Neural cell (in vitro differentiated cells): ENCODE data around the gene LCT. TPM values are rescaled to one million over a fixed set of nuclear protein-coding genes. Genes with fewer than 3 reads are reported as not detected.

Experiments
- H2AFZ ChIP-seq: fragments of 200-600, 300-800 bp; sonication (generic), shearing (Covaris generic); 2 replicates; pipeline ENCODE4 v1.6.0; 2014; ENCODE audit warnings: low read depth, mild to moderate bottlenecking, antibody characterized with exemption, low read length, moderate library complexity
- H3F3A ChIP-seq: fragments of 200-600 bp; shearing (Covaris generic); 2 replicates; pipeline ENCODE4 v1.6.1; 2016; ENCODE audit warnings: mild to moderate bottlenecking, moderate library complexity, mixed read lengths, antibody characterized with exemption, low read length; ENCODE audit not compliant: insufficient read depth, poor library complexity, severe bottlenecking
- H3K27ac ChIP-seq: fragments of 200-600, 300-800 bp; sonication (generic), shearing (Covaris generic); 2 replicates; pipeline ENCODE4 v1.5.1; 2014; ENCODE audit warnings: mild to moderate bottlenecking, low read length, moderate library complexity
- H3K27me3 ChIP-seq: fragments of 300-800, 200-600 bp; sonication (generic), shearing (Covaris generic); 2 replicates; pipeline ENCODE4 v1.6.0; 2014; ENCODE audit warnings: mild to moderate bottlenecking, low read depth, low read length, moderate library complexity; ENCODE audit not compliant: insufficient read depth
- H3K36me3 ChIP-seq: fragments of 300-800, 200-600 bp; sonication (generic), shearing (Covaris generic); 2 replicates; pipeline ENCODE4 v1.5.1; 2014; ENCODE audit warnings: mild to moderate bottlenecking, antibody characterized with exemption, low read length, moderate library complexity; ENCODE audit not compliant: insufficient read depth
- H3K4me2 ChIP-seq: fragments of 300-800, 200-600 bp; sonication (generic), shearing (Covaris generic); 2 replicates; pipeline ENCODE4 v1.6.0; 2014; ENCODE audit warnings: mild to moderate bottlenecking, low read length
- H3K4me3 ChIP-seq: fragments of 300-800, 200-600 bp; sonication (generic), shearing (Covaris generic); 2 replicates; pipeline ENCODE4 v1.5.1; 2014; ENCODE audit warnings: mild to moderate bottlenecking, low read length, moderate library complexity
- H3K79me2 ChIP-seq: fragments of 200-600 bp; shearing (Covaris generic); replicated peaks from 2 replicates; pipeline ENCODE4 v1.6.0; 2014; ENCODE audit warnings: mild to moderate bottlenecking, low read length, moderate library complexity; ENCODE audit not compliant: insufficient read depth
- H3K9ac ChIP-seq: fragments of 300-800, 200-600 bp; sonication (generic), shearing (Covaris generic); 2 replicates; pipeline ENCODE4 v1.6.1; 2016; ENCODE audit warnings: mild to moderate bottlenecking, low read length, mixed read lengths
- H3K9me2 ChIP-seq: fragments of 200-600 bp; shearing (Covaris generic); 2 replicates; pipeline ENCODE4 v1.6.1; 2016; ENCODE audit warnings: mild to moderate bottlenecking, low read length, mixed read lengths; ENCODE audit not compliant: insufficient read depth
- H3K9me3 ChIP-seq: fragments of 200-600, 300-800 bp; sonication (generic), shearing (Covaris generic); 2 replicates; pipeline ENCODE4 v1.6.1; 2016; ENCODE audit warnings: mild to moderate bottlenecking, mixed run types, low read length, moderate library complexity, mixed read lengths
- H4K20me1 ChIP-seq: fragments of 200-600 bp; shearing (Covaris generic); 2 replicates; pipeline ENCODE4 v1.6.1; 2016; ENCODE audit warnings: mild to moderate bottlenecking, mixed run types; ENCODE audit not compliant: insufficient read depth
- CTCF ChIP-seq: fragments of 450-650 bp; IDR thresholded peaks from 2 replicates; pipeline ENCODE4 v1.5.1; 2014; ENCODE audit warnings: antibody characterized with exemption, mild to moderate bottlenecking, moderate library complexity; ENCODE audit not compliant: poor library complexity, severe bottlenecking
- EP300 ChIP-seq: fragments of 450-650 bp; conservative IDR thresholded peaks from 2 replicates; pipeline ENCODE4 v1.6.1; 2014; ENCODE audit warnings: antibody characterized with exemption, mild to moderate bottlenecking, moderate library complexity; ENCODE audit not compliant: poor library complexity, severe bottlenecking
- EZH2 ChIP-seq: fragments of 200-600, 300-800 bp; shearing (Covaris generic), sonication (generic); IDR thresholded peaks from 2 replicates; pipeline ENCODE4 v1.6.1; 2014; ENCODE audit warnings: antibody characterized with exemption, low read length, borderline replicate concordance, mild to moderate bottlenecking; ENCODE audit not compliant: insufficient read depth, poor library complexity, severe bottlenecking
- MXI1 ChIP-seq: fragments of 450-650 bp; conservative IDR thresholded peaks from 2 replicates; pipeline ENCODE4 v1.6.1; 2014; ENCODE audit warnings: antibody characterized with exemption, mild to moderate bottlenecking; ENCODE audit not compliant: poor library complexity, severe bottlenecking
- POLR2AphosphoS5 ChIP-seq: IDR thresholded peaks from 2 replicates; pipeline ENCODE4 v1.6.1; 2012
- RAD21 ChIP-seq: fragments of 450-650 bp; conservative IDR thresholded peaks from 2 replicates; pipeline ENCODE4 v1.6.1; 2014; ENCODE audit warnings: antibody characterized with exemption, mild to moderate bottlenecking, moderate library complexity
- REST ChIP-seq: IDR thresholded peaks from 2 replicates; pipeline ENCODE4 v1.6.1; 2012; ENCODE audit warnings: borderline replicate concordance
- SMC3 ChIP-seq: fragments of 450-650 bp; conservative IDR thresholded peaks from 2 replicates; pipeline ENCODE4 v1.6.1; 2014; ENCODE audit warnings: antibody characterized with exemption, mild to moderate bottlenecking, moderate library complexity; ENCODE audit not compliant: poor library complexity
- TAF1 ChIP-seq: IDR thresholded peaks from 2 replicates; pipeline ENCODE4 v1.6.1; 2012; ENCODE audit warnings: low read depth
- polyA plus RNA-seq: library from polyadenylated mRNA; depleted of rRNA; stranded (reverse); fragments of >200 nt; gene quantifications from 2 replicates; pipeline ENCODE4 v1.2.3, GENCODE V29; 2014

LCT gene
- polyA plus RNA-seq, 1 donor from 2014 or later, result not detected

- Histone ChIP-seq H3K4me3 (no peak overlapping the region), H3K27ac (no peak overlapping the region), H3K9me3 (no peaks in the 10 kb centered on the region), H3K9ac (no peak overlapping the region), H4K20me1 (no peaks in the 10 kb centered on the region), H3K36me3 (no peaks in the 10 kb centered on the region), H3K79me2 (no peaks in the 10 kb centered on the region), H3K9me2 (no peaks in the 10 kb centered on the region), H3F3A (no peaks in the 10 kb centered on the region), H3K27me3 (no peaks in the 10 kb centered on the region), H2AFZ (no peak overlapping the region), H3K4me2 (no peak overlapping the region)
- no peak for TF ChIP-seq MXI1
- no peak for TF ChIP-seq SMC3
- no peak for TF ChIP-seq REST
- TF ChIP-seq EZH2, result no peak
- TF ChIP-seq POLR2AphosphoS5, result no peak
- TF ChIP-seq RAD21, result no peak
- no peak for TF ChIP-seq EP300
- TF ChIP-seq TAF1, result no peak
- TF ChIP-seq CTCF, result no peak
Measured at GRCh38 chr2:135850892-135851668, 14.1 kb upstream of the LCT start.

GRCh38 chr2:135849087-135849486 lies 12.1 kb upstream of the LCT start:
- Histone ChIP-seq H3K9me2 (no peaks in the 10 kb centered on the region), H3K4me3 (no peak overlapping the region), H3K36me3 (no peaks in the 10 kb centered on the region), H4K20me1 (no peaks in the 10 kb centered on the region), H3K4me2 (no peak overlapping the region), H2AFZ (no peak overlapping the region), H3F3A (no peaks in the 10 kb centered on the region), H3K9me3 (no peaks in the 10 kb centered on the region), H3K79me2 (no peaks in the 10 kb centered on the region), H3K27me3 (no peaks in the 10 kb centered on the region), H3K9ac (no peak overlapping the region), H3K27ac (no peak overlapping the region)
- TF ChIP-seq REST (no peak), EZH2 (no peak), SMC3 (no peak), TAF1 (no peak), CTCF (no peak), MXI1 (no peak), POLR2AphosphoS5 (no peak), RAD21 (no peak), EP300 (no peak)
